Upper lobe of left lung (tissue), 6 donors: ENCODE measurements around the gene DISP3. TPM values are rescaled to one million over a fixed set of nuclear protein-coding genes. Genes with fewer than 3 reads are reported as not detected.

Source experiments
- ATAC-seq, 2 donors: fragments of 200-7000 bp; cut with Tn5 transposase; one replicate each; pipeline ENCODE4 v1.9.1; 2022; ENCODE audit warnings: mild to moderate bottlenecking in 2 of 2, moderate library complexity in 2 of 2; ENCODE audit not compliant: low FRiP score in 2 of 2
- DNase-seq, 2 donors: peaks; one replicate each; pipeline ENCODE4 v3.0.0-alpha.2; 2019 to 2020
- H3K27ac ChIP-seq, 4 donors: fragments of 200-600 bp; sonication (generic); one replicate each; pipeline ENCODE4 v1.5.1; 2016 to 2019
- H3K27me3 ChIP-seq, 4 donors: fragments of 200-600 bp; sonication (generic); one replicate each; pipeline ENCODE4 v1.5.1; 2017 to 2019
- H3K36me3 ChIP-seq, 4 donors: fragments of 200-600 bp; sonication (generic); one replicate each; pipeline ENCODE4 v1.5.1; 2016 to 2019
- H3K4me1 ChIP-seq, 4 donors: fragments of 200-600 bp; sonication (generic); one replicate each; pipeline ENCODE4 v1.5.1; 2018 to 2019
- H3K4me3 ChIP-seq, 4 donors: fragments of 200-600 bp; sonication (generic); one replicate each; pipeline ENCODE4 v1.5.1; 2017 to 2019; ENCODE audit warnings: mild to moderate bottlenecking in 2 of 4, moderate library complexity in 1 of 4
- H3K9me3 ChIP-seq, 4 donors: fragments of 200-600 bp; sonication (generic); one replicate each; pipeline ENCODE4 v1.5.1; 2018 to 2019
- EP300 ChIP-seq, 4 donors: sonication (generic); formaldehyde crosslinking; IDR thresholded peaks; one replicate each; pipeline ENCODE4 v1.5.1; 2017; ENCODE audit warnings: antibody characterized with exemption in 4 of 4, control low read depth in 2 of 4
- POLR2A ChIP-seq, 4 donors: fragments of 450-650 bp; IDR thresholded peaks; one replicate each; pipeline ENCODE4 v1.5.1; 2016 to 2017; ENCODE audit warnings: antibody characterized with exemption in 4 of 4, mild to moderate bottlenecking in 2 of 4
- POLR2AphosphoS5 ChIP-seq, 2 donors: sonication (generic); formaldehyde crosslinking; IDR thresholded peaks; one replicate each; pipeline ENCODE4 v1.5.1; 2017; ENCODE audit warnings: antibody characterized with exemption in 2 of 2
- WGBS, 2 donors: methylation state at CpG; one replicate each; pipeline ENCODE4 v1.1.5; 2017 to 2018; 5-methylcytosine and 5-hydroxymethylcytosine counted together
- total RNA-seq, 6 donors: library from RNA; depleted of rRNA in 4 of 6; stranded (reverse); fragments of >200 nt in 4 of 6; gene quantifications; one replicate each; pipeline versions ENCODE4 v1.1.0 to v1.2.1, GENCODE V29; 2016 to 2021
- TF ChIP-seq, protein P1 (sequence below), 6 experiments: fragments of 450-650 bp in 4 of 6; fragments of 200-600 bp in 2 of 6; sonication (generic) in 2 of 6; IDR thresholded peaks; one replicate each; pipeline ENCODE4 v1.5.1; 2016 to 2019; ENCODE audit warnings: antibody characterized with exemption in 6 of 6
- donor health status: DM: no; HTN: no; CAD: no; lungs with moderate emphysema.
- donor health status: DM: no; HTN: yes; CAD: no; lungs with severe emphysema.

The DISP3 gene
- total RNA-seq, 6 donors from 2014 or later, result 0.07 to 0.79 (median 0.09) TPM; not detected in 3

DNA sequence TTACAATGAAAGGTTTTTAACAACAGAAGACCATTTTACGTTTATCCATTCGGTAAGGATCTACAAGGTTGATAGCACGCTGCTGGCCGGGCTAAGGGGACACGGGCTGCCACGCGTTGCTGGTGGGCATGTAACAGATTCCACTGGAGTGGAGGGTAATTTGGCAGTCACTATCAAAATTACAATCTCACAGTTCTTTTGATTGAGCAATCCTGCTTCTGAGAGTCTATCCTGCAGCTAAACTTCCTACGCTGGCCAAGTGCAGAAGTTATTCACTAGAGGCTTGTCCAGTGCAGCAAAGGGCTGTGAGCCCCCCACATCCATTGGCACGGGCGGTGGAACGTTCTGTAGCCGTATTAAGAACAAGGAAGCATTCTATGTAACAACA lies 61.8 kb downstream of the DISP3 start:
- no peak for ATAC-seq
- no peaks in the 10 kb centered on the region for H3K9me3 ChIP-seq
- no peak overlapping the region for H3K4me3 ChIP-seq
- TF ChIP-seq, protein P1, sequence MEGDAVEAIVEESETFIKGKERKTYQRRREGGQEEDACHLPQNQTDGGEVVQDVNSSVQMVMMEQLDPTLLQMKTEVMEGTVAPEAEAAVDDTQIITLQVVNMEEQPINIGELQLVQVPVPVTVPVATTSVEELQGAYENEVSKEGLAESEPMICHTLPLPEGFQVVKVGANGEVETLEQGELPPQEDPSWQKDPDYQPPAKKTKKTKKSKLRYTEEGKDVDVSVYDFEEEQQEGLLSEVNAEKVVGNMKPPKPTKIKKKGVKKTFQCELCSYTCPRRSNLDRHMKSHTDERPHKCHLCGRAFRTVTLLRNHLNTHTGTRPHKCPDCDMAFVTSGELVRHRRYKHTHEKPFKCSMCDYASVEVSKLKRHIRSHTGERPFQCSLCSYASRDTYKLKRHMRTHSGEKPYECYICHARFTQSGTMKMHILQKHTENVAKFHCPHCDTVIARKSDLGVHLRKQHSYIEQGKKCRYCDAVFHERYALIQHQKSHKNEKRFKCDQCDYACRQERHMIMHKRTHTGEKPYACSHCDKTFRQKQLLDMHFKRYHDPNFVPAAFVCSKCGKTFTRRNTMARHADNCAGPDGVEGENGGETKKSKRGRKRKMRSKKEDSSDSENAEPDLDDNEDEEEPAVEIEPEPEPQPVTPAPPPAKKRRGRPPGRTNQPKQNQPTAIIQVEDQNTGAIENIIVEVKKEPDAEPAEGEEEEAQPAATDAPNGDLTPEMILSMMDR (IDR thresholded peaks at IDR 0.05), result no peak
- TF ChIP-seq POLR2A (IDR thresholded peaks at IDR 0.05) (no peak), EP300 (IDR thresholded peaks at IDR 0.05) (no peak), POLR2AphosphoS5 (IDR thresholded peaks at IDR 0.05) (no peak)
- no peak overlapping the region for H3K27ac ChIP-seq
- H3K27me3 ChIP-seq, result no peaks in the 10 kb centered on the region
- DNase-seq, result no peak
- H3K36me3 ChIP-seq, result no peaks in the 10 kb centered on the region
- 82 to 84% methylated on average over 12 of the region's 12 CpGs for WGBS, 2 donors
- no peaks in the 10 kb centered on the region for H3K4me1 ChIP-seq

DNA sequence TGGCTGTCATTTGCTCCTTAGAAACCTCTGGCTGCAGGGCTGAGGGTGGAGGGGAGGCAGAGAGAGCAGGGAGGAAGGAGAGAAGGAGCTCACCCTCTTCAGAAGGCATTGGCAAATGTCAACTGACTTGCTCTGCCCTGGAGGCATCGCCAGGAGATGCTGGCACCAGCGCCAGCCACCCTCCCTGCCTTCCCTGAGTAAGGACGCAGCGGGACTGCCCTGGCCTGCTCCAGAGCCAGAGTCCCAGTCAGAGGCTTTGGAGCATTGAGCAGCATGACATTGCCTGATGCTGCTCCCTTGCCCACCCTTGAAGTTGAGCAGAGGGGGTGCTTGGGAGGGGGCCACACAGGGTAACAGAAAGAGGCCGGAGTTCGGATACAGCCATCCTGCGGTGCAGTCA lies 62.3 kb downstream of the DISP3 start:
- WGBS, 2 donors, result 70 to 81% methylated on average over 6 to 7 of the region's 7 CpGs
- no peak for ATAC-seq
- TF ChIP-seq EP300 (IDR thresholded peaks at IDR 0.05) (no peak), POLR2AphosphoS5 (IDR thresholded peaks at IDR 0.05) (no peak), POLR2A (IDR thresholded peaks at IDR 0.05) (no peak)
- TF ChIP-seq, protein P1 (IDR thresholded peaks at IDR 0.05), result no peak
- no peak overlapping the region for H3K27ac ChIP-seq
- DNase-seq, result no peak
- H3K27me3 ChIP-seq, result no peaks in the 10 kb centered on the region
- no peak overlapping the region for H3K4me3 ChIP-seq
- no peaks in the 10 kb centered on the region for H3K9me3 ChIP-seq
- no peaks in the 10 kb centered on the region for H3K4me1 ChIP-seq
- H3K36me3 ChIP-seq, result no peaks in the 10 kb centered on the region

DNA sequence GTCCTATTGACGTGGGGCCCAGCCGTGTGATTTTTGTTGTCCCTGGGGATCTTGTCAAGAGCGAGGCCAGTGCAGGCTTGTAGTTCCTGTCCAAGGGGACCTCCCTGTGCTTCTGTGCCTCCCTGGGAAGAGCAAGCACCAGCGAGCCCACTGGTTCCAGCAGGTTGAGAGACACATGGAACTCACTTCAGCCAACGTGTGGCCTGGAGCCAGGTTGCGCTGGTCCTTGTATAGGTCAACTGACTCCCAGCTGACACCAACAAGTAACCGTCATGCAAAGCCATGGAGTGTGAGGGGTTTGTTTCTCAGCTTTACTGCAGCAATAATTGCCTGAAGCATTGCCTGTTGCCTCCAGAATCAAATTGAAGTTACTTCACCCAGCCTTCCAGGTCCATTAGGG lies 63.0 kb downstream of the DISP3 start:
- 63 to 68% methylated on average over 4 to 7 of the region's 7 CpGs for WGBS, 2 donors
- Histone ChIP-seq H3K4me3 (no peak overlapping the region), H3K27me3 (no peaks in the 10 kb centered on the region), H3K27ac (no peak overlapping the region), H3K36me3 (no peaks in the 10 kb centered on the region), H3K9me3 (no peaks in the 10 kb centered on the region), H3K4me1 (no peaks in the 10 kb centered on the region)
- DNase-seq, result no peak
- no peak for TF ChIP-seq POLR2AphosphoS5 (IDR thresholded peaks at IDR 0.05)
- ATAC-seq, result no peak

DNA sequence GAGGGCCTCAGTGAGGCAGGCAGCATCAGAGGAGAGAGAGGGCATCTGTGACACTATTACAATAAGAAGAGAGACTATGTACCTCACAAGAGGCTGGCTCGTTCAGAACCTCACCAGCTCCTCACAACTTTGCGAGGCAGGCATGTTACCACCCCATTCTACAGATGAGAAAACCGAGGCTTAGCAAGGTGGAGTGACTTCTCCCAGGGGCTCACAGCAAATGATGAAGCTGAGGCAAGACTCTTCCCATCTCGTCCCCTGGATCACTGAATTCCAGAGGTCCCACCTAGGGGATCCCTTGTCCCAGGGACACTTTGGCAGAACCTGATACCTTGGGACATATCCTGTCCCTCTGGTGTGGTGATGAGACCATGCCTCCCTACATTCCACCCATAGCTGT lies 64.4 kb downstream of the DISP3 start:
- no peak for TF ChIP-seq POLR2AphosphoS5 (IDR thresholded peaks at IDR 0.05)
- TF ChIP-seq POLR2A (IDR thresholded peaks at IDR 0.05), result no peak
- TF ChIP-seq, protein P1 (IDR thresholded peaks at IDR 0.05), result no peak
- TF ChIP-seq EP300 (IDR thresholded peaks at IDR 0.05), result no peak
- DNase-seq, result no peak
- H3K27me3 ChIP-seq, result no peaks in the 10 kb centered on the region
- H3K36me3 ChIP-seq, result no peaks in the 10 kb centered on the region
- H3K4me1 ChIP-seq, result no peaks in the 10 kb centered on the region
- H3K27ac ChIP-seq, result no peak overlapping the region
- 79% methylated on average over 4 of the region's 4 CpGs; no CpG with 5 or more reads in 1 of the 2 donors for WGBS, 2 donors
- no peak overlapping the region for H3K4me3 ChIP-seq
- ATAC-seq, result no peak
- no peaks in the 10 kb centered on the region for H3K9me3 ChIP-seq

DNA sequence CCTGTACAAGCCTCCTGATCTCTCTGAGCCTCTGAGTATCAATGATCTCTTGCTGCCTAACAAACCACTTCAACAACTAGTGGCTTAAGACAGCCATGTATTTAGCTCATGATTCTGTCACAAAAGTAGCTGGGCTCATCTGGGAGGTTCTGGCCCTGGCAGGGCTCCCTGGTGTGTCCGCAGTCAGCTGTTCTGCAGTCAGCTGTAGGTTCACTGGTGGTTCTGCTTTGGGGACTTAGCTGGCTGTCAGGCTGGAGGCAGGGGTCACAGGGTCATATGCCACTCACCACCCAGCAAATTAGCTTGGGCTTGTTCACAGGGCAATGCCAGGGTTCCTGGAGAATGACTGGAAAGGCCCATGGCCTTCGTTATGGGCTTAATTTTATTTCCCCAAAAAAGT lies 64.8 kb downstream of the DISP3 start:
- Histone ChIP-seq H3K4me1 (no peaks in the 10 kb centered on the region), H3K9me3 (no peaks in the 10 kb centered on the region), H3K36me3 (no peaks in the 10 kb centered on the region), H3K27ac (no peak overlapping the region), H3K27me3 (no peaks in the 10 kb centered on the region), H3K4me3 (no peak overlapping the region)
- DNase-seq (no peak), ATAC-seq (no peak)
- 83 to 88% methylated on average over 1 to 2 of the region's 2 CpGs for WGBS, 2 donors
- TF ChIP-seq, protein P1 (IDR thresholded peaks at IDR 0.05), result no peak
- no peak for TF ChIP-seq POLR2AphosphoS5 (IDR thresholded peaks at IDR 0.05)
- TF ChIP-seq EP300 (IDR thresholded peaks at IDR 0.05), result no peak
- no peak for TF ChIP-seq POLR2A (IDR thresholded peaks at IDR 0.05)
